Liver (tissue), 9 donors: Measurements from ENCODE around the gene ABHD18. TPM values are rescaled to one million over a fixed set of nuclear protein-coding genes. Genes with fewer than 3 reads are reported as not detected.

ENCODE experiments used
- DNase-seq: peaks from one replicate; pipeline ENCODE4 v3.0.0-alpha.2; 2017; ENCODE audit warnings: low spot score
- H3K27ac ChIP-seq, 2 donors: one replicate each; pipeline ENCODE4 v1.7.0; 2013; ENCODE audit warnings: inconsistent platforms in 2 of 2, low read length in 2 of 2, control low read depth in 1 of 2, low read depth in 1 of 2, mild to moderate bottlenecking in 1 of 2
- H3K27me3 ChIP-seq, 4 donors: one replicate each; pipeline versions ENCODE4 v1.6.1 to v1.7.0; 2013; ENCODE audit warnings: low read length in 3 of 4, inconsistent platforms in 1 of 4, mild to moderate bottlenecking in 1 of 4, moderate library complexity in 1 of 4; ENCODE audit not compliant: control insufficient read depth in 4 of 4, insufficient read depth in 4 of 4
- H3K36me3 ChIP-seq, 4 donors: one replicate each; pipeline versions ENCODE4 v1.6.1 to v1.7.0; 2013; ENCODE audit warnings: low read length in 3 of 4, mild to moderate bottlenecking in 3 of 4, low read depth in 1 of 4, moderate library complexity in 1 of 4; ENCODE audit not compliant: control insufficient read depth in 4 of 4, insufficient read depth in 3 of 4
- H3K4me1 ChIP-seq, 4 donors: one replicate each; pipeline versions ENCODE4 v1.6.1 to v1.7.0; 2013; ENCODE audit warnings: low read length in 3 of 4, mild to moderate bottlenecking in 3 of 4, moderate library complexity in 1 of 4; ENCODE audit not compliant: control insufficient read depth in 4 of 4, insufficient read depth in 4 of 4
- H3K4me3 ChIP-seq, 3 donors: one replicate each; pipeline versions ENCODE4 v1.6.1 to v1.7.0; 2013; ENCODE audit warnings: low read length in 3 of 3, control low read depth in 1 of 3, low read depth in 1 of 3, mild to moderate bottlenecking in 1 of 3
- H3K9ac ChIP-seq, 2 donors: one replicate each; pipeline ENCODE4 v1.7.0; 2013; ENCODE audit warnings: low read length in 2 of 2, mild to moderate bottlenecking in 2 of 2, moderate library complexity in 2 of 2, control low read depth in 1 of 2, low read depth in 1 of 2
- H3K9me3 ChIP-seq, 4 donors: one replicate each; pipeline versions ENCODE4 v1.6.1 to v1.7.0; 2013; ENCODE audit warnings: low read length in 3 of 4; ENCODE audit not compliant: control insufficient read depth in 4 of 4
- ATF3 ChIP-seq: IDR thresholded peaks from 2 replicates; pipeline ENCODE4 v1.6.1; 2016; ENCODE audit warnings: antibody characterized with exemption
- CTCF ChIP-seq: fragments of 150-350 bp; IDR thresholded peaks from 2 replicates; pipeline ENCODE4 v1.5.1; 2017; ENCODE audit warnings: improper control_type of control experiment, low read depth, low read length; ENCODE audit not compliant: missing input control
- EGR1 ChIP-seq, 2 donors: IDR thresholded peaks; 2 replicates each; pipeline ENCODE4 v1.6.1; 2016 to 2018; ENCODE audit warnings: antibody characterized with exemption in 2 of 2, low read depth in 2 of 2
- FOXA1 ChIP-seq: IDR thresholded peaks from 2 replicates; pipeline ENCODE4 v1.6.1; 2016; ENCODE audit warnings: antibody characterized with exemption
- FOXA2 ChIP-seq: IDR thresholded peaks from 2 replicates; pipeline ENCODE4 v1.6.1; 2016; ENCODE audit warnings: antibody characterized with exemption
- GABPA ChIP-seq, 2 donors: IDR thresholded peaks in 1 of 2; conservative IDR thresholded peaks in 1 of 2; 2 replicates each; pipeline ENCODE4 v1.6.1; 2016; ENCODE audit warnings: antibody characterized with exemption in 2 of 2, mild to moderate bottlenecking in 1 of 2, moderate library complexity in 1 of 2
- HNF4A ChIP-seq, 2 donors: conservative IDR thresholded peaks; 2 replicates each; pipeline ENCODE4 v1.6.1; 2016; ENCODE audit warnings: antibody characterized with exemption in 2 of 2, mild to moderate bottlenecking in 2 of 2
- HNF4G ChIP-seq: IDR thresholded peaks from 2 replicates; pipeline ENCODE4 v1.6.1; 2016; ENCODE audit warnings: antibody characterized with exemption
- JUND ChIP-seq, 2 donors: IDR thresholded peaks; 2 replicates each; pipeline ENCODE4 v1.6.1; 2016; ENCODE audit warnings: antibody characterized with exemption in 2 of 2
- MAX ChIP-seq: IDR thresholded peaks from 2 replicates; pipeline ENCODE4 v1.6.1; 2016; ENCODE audit warnings: antibody characterized with exemption
- NR2F2 ChIP-seq: IDR thresholded peaks from 2 replicates; pipeline ENCODE4 v1.6.1; 2016; ENCODE audit warnings: antibody characterized with exemption
- RAD21 ChIP-seq, 2 donors: IDR thresholded peaks; 2 replicates each; pipeline ENCODE4 v1.6.1; 2016; ENCODE audit warnings: antibody characterized with exemption in 2 of 2, mild to moderate bottlenecking in 2 of 2
- REST ChIP-seq: IDR thresholded peaks from 2 replicates; pipeline ENCODE4 v1.6.1; 2016; ENCODE audit warnings: antibody characterized with exemption, mild to moderate bottlenecking
- RXRA ChIP-seq, 2 donors: IDR thresholded peaks; 2 replicates each; pipeline ENCODE4 v1.6.1; 2017 to 2018; ENCODE audit warnings: antibody characterized with exemption in 2 of 2, mild to moderate bottlenecking in 1 of 2
- SP1 ChIP-seq: IDR thresholded peaks from 2 replicates; pipeline ENCODE4 v1.6.1; 2018; ENCODE audit warnings: antibody characterized with exemption, mild to moderate bottlenecking
- TAF1 ChIP-seq: conservative IDR thresholded peaks from 2 replicates; pipeline ENCODE4 v1.6.1; 2016; ENCODE audit warnings: antibody characterized with exemption, mild to moderate bottlenecking
- YY1 ChIP-seq: IDR thresholded peaks from 2 replicates; pipeline ENCODE4 v1.6.1; 2016; ENCODE audit warnings: antibody characterized with exemption, mild to moderate bottlenecking
- ZBTB33 ChIP-seq: IDR thresholded peaks from 2 replicates; pipeline ENCODE4 v1.6.1; 2016; ENCODE audit warnings: antibody characterized with exemption
- WGBS: extraction: QIAGEN DNeasy Blood & Tissue Kit; methylation state at CpG from one replicate; pipeline ENCODE4 v1.1.7; 2013; 5-methylcytosine and 5-hydroxymethylcytosine counted together
- polyA plus RNA-seq, 2 donors: library from polyadenylated mRNA; stranded (reverse) in 1 of 2; unstranded in 1 of 2; fragments of 200-250 nt in 1 of 2; fragments of >200 nt in 1 of 2; fragmentation: Nextera tagmentation in 1 of 2; extraction: Ambion mirVana in 1 of 2; gene quantifications; one replicate each; pipeline versions ENCODE4 v1.2.1 to v1.2.3, GENCODE V29; 2013 to 2015
- total RNA-seq, 2 donors: library from RNA; depleted of rRNA; stranded (reverse); fragments of >200 nt; gene quantifications; one replicate each; pipeline ENCODE4 v1.2.3, GENCODE V29; 2014
- donor health status: healthy.
- donor health status: healthy.
- donor health status: healthy.
- donor health status: healthy.
- donor health status: healthy.

ABHD18 gene
- total and polyA plus RNA-seq, 4 donors, result 3.9 to 14.1 (median 8.5) TPM

GRCh38 chr4:128006592-128006991 lies 41.4 kb downstream of the ABHD18 start:
- H3K27ac ChIP-seq, result no peak overlapping the region
- peaks cover 0 to 14% (median 4%) of the 10 kb centered on the region in 4 donors for H3K36me3 ChIP-seq
- H3K9ac ChIP-seq, result no peak overlapping the region
- H3K4me3 ChIP-seq, result no peak overlapping the region
- H3K27me3 ChIP-seq, result no peaks in the 10 kb centered on the region
- TF ChIP-seq RAD21 (IDR thresholded peaks at IDR 0.05) (no peak), HNF4G (no peak), SP1 (no peak), RXRA (IDR thresholded peaks at IDR 0.05) (no peak), FOXA1 (no peak), TAF1 (no peak), ZBTB33 (no peak), MAX (no peak), FOXA2 (no peak), ATF3 (no peak)
- 95% methylated on average over 5 of the region's 5 CpGs for WGBS
- DNase-seq, result no peak
- H3K4me1 ChIP-seq, result no peaks in the 10 kb centered on the region
- H3K9me3 ChIP-seq, result no peaks in the 10 kb centered on the region

- Histone ChIP-seq H3K27me3 (no peaks in the 10 kb centered on the region), H3K4me3 (no peak overlapping the region), H3K4me1 (no peaks in the 10 kb centered on the region), H3K9me3 (no peaks in the 10 kb centered on the region), H3K27ac (no peak overlapping the region), H3K9ac (no peak overlapping the region), H3K36me3 (peaks cover 0 to 20% (median 4%) of the 10 kb centered on the region in 4 donors)
- no peak for TF ChIP-seq YY1
- no peak for TF ChIP-seq HNF4A (conservative IDR thresholded peaks at IDR 0.05)
- TF ChIP-seq ZBTB33, result no peak
- no peak for TF ChIP-seq EGR1 (IDR thresholded peaks at IDR 0.05; ENCODE audit: low read depth in 2 of 2)
- no peak for TF ChIP-seq CTCF
- no peak for TF ChIP-seq ATF3
- no peak for TF ChIP-seq RAD21 (IDR thresholded peaks at IDR 0.05)
- TF ChIP-seq GABPA (IDR thresholded peaks at IDR 0.05 in 1 of 2, conservative IDR thresholded peaks at IDR 0.05 in 1 of 2), result no peak
- TF ChIP-seq REST, result no peak
- no peak for TF ChIP-seq MAX
- no peak for TF ChIP-seq NR2F2
- TF ChIP-seq RXRA (IDR thresholded peaks at IDR 0.05), result no peak
- no peak for TF ChIP-seq FOXA1
- no peak for TF ChIP-seq FOXA2
- no peak for TF ChIP-seq HNF4G
- no peak for TF ChIP-seq JUND (IDR thresholded peaks at IDR 0.05)
- no peak for TF ChIP-seq SP1
- no peak for DNase-seq
- 89% methylated on average over 3 of the region's 3 CpGs for WGBS
Observed at GRCh38 chr4:128009428-128009827, 44.2 kb downstream of the ABHD18 start.
